ENCODE measurements around the gene PKIG.
"Not testable (repeated sequence)": the region's sequence is repeated elsewhere in the genome, so short reads cannot be mapped to it uniquely, and the experiment has no call there.

Gene PKIG

GRCh38 chr20:44572551-44573500, 9.6 kb upstream of the PKIG start:
- peak; percentile 97 for DNase-seq

- no peak for DNase-seq
Measured at GRCh38 chr20:44573501-44573869, 8.9 kb upstream of the PKIG start.

GRCh38 chr20:44574372-44574771, 8.0 kb upstream of the PKIG start:
- no peak for DNase-seq

- DNase-seq: peak; percentile 79
Measured at GRCh38 chr20:44576297-44576696, 6.1 kb upstream of the PKIG start.

GRCh38 chr20:44579313-44580081, 2.9 kb upstream of the PKIG start:
- no peak for DNase-seq

GRCh38 chr20:44580581-44581268, 1.7 kb upstream of the PKIG start:
- no peak for DNase-seq

GRCh38 chr20:44581515-44581914, 864 bp upstream of the PKIG start:
- DNase-seq: no peak

GRCh38 chr20:44583157-44583556, 778 bp downstream of the PKIG start:
- no peak for DNase-seq

GRCh38 chr20:44584162-44584561, 1.8 kb downstream of the PKIG start:
- DNase-seq: no peak

- no peak for DNase-seq
Measured at GRCh38 chr20:44585057-44585963, 2.9 kb downstream of the PKIG start.

- no peak for DNase-seq
Measured at GRCh38 chr20:44586289-44586911, 4.0 kb downstream of the PKIG start.

GRCh38 chr20:44587035-44587980, 4.9 kb downstream of the PKIG start:
- DNase-seq: no peak

- not testable (repeated sequence) for DNase-seq
Measured at GRCh38 chr20:44588321-44588720, 5.9 kb downstream of the PKIG start.

- DNase-seq: peak; percentile 35
Measured at GRCh38 chr20:44589537-44589936, 7.2 kb downstream of the PKIG start.

GRCh38 chr20:44590980-44591778, 8.8 kb downstream of the PKIG start:
- DNase-seq: no peak

GRCh38 chr20:44592366-44592765, 10.0 kb downstream of the PKIG start:
- no peak for DNase-seq

- no peak for DNase-seq
Measured at GRCh38 chr20:44593751-44594150, 11.4 kb downstream of the PKIG start.

- DNase-seq: peak; percentile 33
Measured at GRCh38 chr20:44594730-44595129, 12.4 kb downstream of the PKIG start.

GRCh38 chr20:44596010-44596409, 13.6 kb downstream of the PKIG start:
- no peak for DNase-seq

GRCh38 chr20:44596876-44597275, 14.5 kb downstream of the PKIG start:
- no peak for DNase-seq

Data from fibroblast of skin of right quadriceps (primary cell).